IPS-NIHi7 (cell line): ENCODE measurements around the gene CD44.

ENCODE experiments used
- DNase-seq: peaks from one replicate; pipeline ENCODE4 v3.0.0; 2012; ENCODE audit warnings: mixed read lengths; ENCODE audit errors: extremely low spot score

Gene CD44

DNA sequence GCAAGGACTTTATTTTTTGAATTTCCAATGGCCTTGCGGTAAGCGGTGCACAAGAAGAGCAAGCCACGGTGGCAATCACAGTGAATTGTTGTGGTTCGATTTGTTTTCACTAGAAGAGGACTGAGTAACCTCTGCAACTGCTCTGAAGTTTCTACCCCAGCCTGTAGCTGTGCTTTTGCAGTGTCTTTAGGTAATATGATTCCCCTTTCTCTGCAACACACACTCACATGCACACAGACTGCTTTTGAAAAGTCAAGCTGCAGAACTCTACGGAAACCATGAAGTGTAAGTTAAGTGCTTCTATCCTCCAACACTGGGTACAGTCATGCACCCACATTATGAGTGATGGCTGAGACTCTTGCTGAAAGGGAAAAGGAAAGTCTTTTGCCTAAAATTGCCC lies 38.4 kb downstream of the CD44 start:
- no peak for DNase-seq

DNA sequence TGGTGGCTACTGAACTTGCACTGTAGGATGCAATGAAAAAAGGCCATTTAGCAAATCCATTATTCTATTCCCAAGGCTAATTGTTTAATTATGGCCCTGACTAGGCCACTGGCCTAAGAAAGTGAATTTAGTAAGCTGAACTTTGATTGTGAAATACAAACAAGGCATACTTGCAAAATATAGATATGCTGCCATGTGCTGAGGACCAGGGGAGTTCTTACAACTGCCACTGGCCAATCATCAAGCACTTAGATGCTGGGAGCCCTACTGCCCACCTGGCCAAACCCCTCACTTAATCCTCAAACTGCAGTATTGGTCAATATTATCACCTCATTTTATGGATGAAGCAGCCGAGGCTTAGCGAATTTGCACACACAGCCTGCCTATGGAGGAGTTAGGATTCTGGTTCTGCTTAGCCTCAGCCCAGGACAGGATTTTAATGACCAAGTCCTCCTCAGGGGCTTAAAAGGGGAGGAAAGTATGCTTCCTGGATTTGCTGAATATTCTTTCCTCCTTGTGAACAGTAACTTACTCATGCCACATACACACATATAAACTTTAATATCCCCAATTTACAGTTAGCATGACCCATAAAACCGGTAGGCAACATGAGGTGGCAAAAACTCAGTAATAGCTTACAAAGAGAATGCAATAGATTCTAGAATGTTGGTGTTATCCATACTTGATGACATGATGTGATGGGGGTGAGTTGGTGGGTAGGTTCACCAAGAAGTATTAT lies 39.3 kb downstream of the CD44 start:
- DNase-seq, result no peak

DNA sequence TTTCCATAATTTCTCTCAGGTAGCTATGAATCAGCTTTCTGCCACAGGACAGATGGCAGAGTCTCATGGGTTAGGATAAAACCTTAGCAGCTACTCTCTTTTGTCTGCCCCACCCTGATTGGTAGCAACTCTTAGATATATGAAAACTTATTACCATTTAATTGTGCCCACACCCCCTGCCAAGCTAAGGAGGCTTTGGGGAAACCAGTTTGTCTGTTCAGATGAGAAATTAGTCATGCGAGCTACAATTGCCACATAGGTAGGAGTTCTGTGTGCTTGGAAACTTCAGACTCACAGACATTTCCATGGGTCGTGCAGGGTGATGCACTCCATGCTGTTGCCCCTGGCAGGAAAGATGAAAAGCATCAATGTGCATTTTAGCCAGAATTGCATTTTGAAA lies 39.9 kb downstream of the CD44 start:
- DNase-seq, result no peak

DNA sequence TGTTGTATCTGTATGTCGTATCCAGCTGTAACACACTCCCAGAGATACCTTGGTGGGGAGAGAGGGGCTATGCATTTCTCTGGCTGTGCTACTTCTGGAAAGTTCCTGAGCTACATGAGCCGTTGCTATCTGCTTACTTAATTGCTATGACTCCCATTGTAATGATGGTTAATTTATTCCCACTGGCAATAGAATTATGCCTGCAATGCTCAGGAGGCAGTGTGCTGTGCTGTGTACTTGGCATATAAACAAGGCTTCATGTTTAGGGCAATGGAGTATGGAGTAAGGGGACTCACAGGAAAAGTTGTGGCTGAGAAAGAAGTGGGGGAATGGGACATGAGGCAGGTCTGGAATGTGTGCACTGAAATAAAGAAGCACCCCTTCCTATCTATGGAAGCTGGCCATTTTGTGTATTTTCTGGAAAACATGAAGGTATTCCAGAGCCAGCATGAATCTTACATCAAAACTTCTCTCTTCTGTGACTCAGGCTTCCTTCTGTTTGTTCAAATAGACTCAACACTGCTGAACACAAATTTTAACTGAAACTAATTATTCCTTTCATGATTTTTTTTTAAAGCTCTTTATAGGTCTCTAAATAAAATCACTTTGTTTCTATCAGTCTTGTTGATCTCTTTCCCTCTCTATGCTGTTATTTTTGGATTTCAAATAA lies 40.6 kb downstream of the CD44 start:
- DNase-seq, result no peak

DNA sequence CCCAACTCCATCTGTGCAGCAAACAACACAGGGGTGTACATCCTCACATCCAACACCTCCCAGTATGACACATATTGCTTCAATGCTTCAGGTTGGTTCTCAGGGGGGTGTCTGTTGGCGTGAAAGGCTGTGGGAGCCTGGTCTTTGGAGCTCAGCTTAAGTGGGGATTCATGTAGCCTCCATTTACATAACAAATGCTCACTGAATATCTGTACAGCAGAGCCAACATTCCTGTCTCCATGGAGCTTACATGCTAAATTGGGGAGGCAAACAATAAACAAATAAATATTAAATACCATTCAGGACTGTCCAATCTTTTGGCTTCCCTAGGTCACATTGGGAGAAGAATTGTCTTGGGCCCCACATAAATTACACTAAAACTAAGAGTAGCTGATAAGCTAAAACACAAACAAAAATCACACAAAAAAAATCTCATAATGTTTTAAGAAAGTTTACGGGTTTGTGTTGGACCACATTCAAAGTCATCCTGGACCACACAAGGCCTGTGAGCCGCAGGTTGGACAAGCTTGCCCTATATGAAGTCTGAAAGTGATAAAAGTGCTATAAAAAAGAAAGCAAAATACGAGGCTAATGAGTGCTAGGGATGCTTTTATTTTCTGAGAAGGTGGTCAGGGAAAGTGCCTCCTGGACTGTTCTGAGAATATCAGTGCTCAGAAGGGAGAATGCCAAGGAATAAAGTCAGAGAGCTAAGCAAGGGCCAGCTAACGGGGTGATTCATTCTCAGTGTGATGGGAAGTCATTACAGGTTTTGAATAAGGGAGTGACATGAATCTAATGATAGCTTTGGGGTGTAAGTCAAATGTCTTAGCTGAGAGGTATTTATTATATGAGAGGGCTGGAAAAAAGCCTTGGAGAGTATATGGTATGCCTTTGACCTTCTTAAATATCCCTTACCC lies 41.6 kb downstream of the CD44 start:
- DNase-seq, result no peak

DNA sequence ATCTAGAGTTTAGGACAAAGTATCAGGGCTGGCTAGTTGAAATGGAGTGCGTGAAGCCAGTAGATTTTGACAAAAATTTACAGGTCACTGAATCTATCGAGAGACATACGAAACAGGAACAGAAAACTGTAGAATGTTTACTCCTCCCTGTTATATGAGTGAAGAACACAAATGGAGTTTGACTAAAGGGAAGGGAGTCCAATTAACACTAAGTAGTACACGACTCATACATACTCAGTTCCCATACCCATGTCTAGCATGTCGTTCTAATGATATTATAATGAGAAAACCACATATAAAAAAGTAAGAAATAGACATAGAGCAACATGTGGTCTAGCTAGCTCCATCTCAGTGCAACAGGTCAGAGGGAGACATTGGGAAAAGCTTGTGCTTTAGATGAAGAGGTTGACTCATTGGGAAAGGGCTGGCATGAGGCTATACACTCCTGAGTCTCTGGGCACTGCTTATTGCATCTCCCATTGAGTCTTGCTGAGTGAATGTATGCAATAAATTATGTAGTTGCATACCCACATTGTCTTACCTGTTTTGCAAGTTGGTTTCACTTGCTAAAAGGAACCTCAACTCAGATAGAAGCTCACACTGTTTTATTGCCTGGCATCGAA lies 43.5 kb downstream of the CD44 start:
- DNase-seq, result no peak

DNA sequence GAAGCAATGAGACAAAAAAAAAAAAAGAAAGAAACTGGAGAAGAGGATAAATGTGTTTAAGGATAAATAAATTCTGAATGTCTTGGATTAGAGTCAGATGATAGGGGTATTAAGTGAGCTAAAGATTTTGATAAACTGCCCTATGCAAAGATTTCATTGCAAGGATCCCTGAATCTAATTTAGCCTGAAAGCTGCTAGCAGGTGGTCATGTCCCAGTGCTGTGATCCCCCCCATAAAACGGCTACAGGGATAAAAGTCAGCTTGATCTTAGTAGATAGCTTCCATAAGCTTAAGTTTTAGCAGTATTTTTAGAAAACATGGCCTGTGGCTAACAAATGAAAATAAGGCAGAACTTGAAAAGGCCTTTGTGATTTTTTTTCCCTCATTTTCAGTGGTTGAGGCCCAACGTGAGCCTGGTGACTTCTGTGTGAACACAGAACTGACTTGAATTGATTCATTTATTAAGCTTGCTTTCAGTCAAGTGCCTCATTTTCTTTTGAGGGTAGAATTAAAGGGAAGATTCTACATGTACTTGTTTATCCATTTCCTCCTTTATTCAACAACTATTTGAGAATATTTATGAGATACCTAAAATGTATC lies 44.5 kb downstream of the CD44 start:
- no peak for DNase-seq

DNA sequence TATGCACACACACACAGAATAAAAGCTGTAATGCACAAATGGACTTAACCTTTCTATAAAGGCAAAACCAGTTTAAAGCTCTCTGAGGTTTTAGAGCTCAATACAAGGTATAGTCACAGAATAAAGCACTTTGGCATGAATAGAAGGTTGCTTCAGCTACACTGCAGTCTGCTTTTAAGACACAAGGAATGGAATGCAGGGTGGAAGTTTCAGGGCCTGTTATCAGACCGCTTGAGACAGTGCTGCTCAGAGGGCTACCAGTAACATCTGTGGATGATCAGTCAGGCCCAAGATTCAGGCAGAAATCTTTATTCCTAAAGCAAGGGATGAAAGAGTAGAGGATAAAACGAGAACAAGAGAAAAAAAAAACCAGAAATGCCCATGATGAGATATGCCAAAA lies 46.7 kb downstream of the CD44 start:
- DNase-seq, result no peak

DNA sequence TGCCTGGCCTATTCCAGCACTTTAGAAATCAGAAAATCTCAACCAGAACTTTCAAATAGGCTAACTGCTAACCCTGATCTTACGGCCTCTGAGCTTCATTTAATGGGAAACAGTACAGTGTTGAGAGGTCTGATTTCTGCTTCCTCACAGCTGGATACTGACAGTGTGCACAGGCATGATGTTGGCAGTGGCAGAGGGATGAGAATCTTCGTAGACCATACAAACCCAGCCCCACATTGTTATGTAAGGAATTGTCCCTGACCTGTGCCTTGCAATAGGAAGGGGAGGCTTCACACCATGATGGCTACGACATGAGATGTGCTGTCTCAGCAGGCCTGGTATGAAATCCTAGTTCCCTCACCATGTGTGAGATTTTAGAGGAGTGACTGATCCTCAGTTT lies 49.0 kb downstream of the CD44 start:
- DNase-seq, result no peak

DNA sequence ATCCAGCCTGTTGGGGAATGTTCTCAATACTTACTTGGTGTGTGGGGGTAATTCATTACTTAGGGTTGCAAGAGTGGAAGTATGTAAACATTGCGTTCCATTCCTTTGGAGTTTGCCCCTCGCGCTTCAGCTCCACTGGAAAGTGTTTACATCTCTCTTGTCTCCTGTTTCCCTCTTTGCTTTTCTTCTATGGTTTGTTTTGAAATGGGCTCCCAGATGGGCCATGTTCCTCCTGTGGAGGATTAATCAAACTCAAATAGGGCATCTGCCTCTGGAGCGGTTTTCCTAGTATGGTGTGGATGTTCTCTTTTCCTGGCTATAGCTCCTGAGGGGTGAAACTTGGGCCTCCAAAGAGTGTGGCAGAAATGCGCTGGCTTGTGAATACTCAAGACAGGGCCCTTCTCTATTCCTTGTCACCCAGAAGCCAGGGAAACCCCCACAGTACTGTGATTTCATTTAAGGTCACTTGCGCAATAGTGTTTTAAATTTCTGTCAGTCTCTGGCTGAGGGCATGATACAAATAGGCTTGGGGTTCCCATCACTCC lies 51.9 kb downstream of the CD44 start:
- no peak for DNase-seq

DNA sequence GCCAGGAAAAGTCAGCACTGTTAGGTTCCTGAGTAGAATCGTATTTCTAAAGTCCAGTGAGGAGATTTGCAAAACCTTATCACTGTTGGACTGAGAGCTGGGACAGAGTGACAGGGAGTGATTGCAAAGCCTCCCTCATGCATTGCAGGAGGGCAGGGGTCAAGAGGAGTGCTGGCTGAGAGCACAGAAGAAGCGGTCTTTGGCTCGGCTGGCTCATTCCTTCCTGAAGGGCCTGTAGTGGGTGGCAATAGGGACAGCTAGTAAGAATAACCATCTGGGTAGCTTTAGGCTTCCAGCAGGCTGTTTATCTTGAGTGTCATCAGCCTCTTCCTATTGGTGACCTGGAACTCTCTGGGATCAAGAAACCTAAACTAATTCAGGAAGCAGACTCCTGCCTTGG lies 53.4 kb downstream of the CD44 start:
- DNase-seq, result peak; percentile 17

DNA sequence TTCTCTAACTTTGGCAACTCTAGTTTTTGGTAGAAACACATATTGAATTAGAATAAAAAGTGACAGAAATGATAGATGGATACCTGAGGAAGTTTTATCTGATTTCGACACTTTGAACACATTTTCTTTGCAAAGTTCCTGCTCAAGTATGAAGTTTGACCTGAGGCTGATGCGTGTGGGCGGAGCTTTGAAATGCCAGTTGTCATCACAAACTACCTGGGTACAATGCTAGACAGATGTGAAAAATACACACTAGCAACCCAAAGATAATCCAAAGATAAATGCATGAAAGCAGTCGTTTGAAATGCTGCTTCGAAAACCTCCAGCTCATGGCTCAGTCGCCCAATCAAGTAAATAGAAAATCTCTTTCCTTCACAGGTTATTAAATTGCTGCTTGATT lies 54.8 kb downstream of the CD44 start:
- DNase-seq, result no peak

DNA sequence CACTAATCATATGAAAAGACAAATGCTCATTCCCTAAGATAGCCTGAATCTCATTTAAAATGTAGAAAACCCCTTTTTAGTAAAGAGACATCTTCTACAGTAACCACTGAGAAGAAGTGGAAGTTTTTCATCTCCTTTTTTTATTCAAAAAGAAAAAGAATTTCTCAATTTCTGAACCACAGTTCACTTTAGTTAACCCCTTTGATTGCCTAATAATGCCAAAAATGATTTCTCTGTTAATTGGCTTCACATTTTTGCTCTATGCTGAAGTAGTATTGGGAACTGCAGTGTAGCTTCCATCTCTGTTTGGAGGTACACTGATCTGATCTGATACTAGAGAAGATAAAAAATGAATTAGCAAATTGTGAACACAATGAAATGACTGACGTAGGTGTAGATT lies 58.3 kb downstream of the CD44 start:
- DNase-seq, result no peak

DNA sequence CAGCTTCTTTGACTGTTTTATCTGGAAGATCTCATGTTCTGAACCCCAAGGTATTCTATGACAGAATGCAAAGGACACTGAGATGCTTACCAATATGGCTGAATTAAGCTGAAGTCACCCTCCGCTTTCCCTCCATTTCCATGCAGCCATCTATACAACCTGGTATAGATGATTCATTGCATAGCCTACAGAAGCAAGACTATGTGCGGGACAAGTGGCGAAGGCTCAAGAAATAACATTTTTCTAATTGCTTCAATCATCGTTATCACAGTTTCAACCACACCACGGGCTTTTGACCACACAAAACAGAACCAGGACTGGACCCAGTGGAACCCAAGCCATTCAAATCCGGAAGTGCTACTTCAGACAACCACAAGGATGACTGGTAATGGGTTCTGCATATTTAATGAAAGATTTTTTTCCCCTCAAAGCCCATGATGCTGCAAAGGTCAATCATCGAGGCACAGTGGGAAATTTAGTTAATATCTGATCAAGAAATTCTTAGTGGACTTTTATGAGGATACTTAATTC lies 61.9 kb downstream of the CD44 start:
- no peak for DNase-seq

DNA sequence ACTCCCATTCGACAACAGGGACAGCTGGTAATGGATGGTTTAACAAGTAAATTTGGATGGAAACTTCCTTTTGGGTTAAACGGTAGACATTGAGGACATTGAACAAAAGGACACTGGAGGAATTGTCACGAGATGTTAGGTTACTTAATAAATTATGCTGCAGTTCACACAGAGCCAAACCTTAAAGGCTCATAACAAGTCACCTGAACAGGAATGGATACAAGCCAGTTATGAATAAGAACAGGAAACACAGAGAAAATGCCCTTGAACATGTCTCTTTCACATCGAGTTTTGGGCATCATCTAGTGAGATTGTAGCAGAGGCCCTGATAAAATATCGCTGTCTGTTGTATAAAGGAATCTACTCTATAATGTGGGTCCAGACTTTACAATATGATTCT lies 65.6 kb downstream of the CD44 start:
- DNase-seq, result no peak

DNA sequence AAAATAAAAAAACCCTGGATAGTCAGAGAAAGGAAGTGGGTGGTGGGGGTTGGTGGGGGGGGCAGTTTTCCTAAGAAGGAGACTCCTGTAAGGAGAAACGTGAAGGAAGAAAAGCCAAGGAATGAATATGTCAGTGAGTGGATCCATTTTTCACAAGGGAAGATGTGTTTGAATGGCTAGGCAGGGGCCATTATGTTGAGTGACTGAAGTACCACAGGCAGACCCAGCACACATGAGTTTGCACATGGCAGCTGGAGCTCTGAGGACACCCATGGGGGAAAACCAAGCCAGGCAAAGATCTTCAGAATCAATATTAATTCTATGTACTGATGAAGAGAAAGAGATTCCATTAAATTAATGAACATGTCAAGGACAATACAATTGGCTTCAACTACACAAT lies 67.6 kb downstream of the CD44 start:
- DNase-seq, result no peak

DNA sequence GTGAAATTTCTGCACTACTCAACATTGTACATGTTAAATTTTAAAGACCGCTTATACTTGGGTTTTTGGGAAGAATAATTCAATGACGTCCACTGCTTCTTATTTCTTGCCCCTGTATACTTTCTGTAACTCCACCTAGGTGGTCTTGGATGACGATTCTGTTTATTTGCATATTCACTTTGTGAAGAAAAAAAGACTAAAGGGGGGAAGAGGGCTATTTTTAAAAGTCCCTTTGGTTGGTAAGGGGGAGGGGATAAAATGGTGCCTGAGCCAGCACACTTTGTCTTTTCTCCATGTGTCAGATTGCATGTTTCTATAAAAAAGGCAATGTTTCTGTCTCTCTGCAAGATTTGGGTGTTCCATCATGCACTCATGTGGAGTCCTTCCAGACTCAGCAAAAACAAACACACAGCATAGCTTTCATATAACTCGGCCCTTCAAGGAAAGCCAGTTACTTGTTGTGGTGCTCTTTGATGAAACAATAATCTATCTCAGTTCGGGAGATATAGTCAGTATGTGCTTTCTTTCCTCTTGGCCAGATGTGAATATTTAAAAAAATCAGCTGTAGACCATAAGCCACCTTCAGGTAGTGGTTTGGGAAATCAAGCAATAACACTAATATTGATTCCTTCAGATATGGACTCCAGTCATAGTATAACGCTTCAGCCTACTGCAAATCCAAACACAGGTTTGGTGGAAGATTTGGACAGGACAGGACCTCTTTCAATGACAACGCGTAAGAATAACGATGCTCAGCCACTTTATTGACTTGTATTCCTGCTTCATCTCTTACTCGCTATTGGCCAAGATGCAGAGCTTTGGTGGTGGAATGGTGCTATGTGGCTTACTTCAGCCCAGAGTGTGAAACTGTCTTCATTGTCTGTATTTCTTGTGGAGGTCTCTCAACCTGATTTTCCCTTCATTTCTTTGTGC lies 68.8 kb downstream of the CD44 start:
- no peak for DNase-seq

DNA sequence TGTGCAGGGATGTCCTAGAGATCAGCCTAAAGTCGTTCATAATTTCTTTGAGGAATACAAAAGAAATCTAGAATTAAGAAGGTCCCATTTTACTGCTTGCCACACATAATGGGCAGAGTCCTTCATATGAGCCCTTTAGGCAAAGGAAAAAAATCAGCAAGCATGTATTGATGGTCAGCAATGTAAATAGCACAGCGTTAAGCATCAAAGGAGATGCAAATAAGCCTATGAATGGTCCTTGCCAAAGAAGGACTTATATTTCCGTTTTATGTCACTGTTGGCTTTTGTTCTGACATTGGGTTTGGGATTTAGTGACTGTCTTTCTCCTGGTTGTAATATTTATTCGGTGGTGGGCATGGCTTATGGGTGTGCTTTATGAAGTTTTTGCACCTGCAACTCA lies 69.8 kb downstream of the CD44 start:
- DNase-seq, result no peak

DNA sequence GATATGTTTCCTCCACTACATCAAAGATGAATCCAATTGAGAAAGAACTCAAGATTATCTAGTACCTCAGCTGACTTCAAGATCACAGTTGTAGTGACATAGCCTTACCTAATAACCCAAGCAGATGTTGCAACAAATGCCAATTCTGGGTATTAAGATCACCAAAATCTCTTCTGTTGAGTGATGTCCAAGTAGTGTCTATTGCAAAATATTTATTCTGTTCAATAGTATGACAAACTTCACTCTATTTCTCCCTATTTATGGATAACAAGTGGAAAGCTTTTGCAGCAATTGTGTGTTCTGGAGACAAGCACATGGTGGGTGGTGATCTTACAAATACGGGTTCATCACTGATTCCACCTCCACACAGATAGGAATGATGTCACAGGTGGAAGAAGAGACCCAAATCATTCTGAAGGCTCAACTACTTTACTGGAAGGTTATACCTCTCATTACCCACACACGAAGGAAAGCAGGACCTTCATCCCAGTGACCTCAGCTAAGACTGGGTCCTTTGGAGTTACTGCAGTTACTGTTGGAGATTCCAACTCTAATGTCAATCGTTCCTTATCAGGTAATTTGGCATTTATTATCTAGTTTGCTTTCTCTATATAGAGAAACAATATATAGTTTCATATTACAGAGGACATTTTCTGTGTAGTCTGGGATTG lies 72.0 kb downstream of the CD44 start:
- DNase-seq, result no peak

DNA sequence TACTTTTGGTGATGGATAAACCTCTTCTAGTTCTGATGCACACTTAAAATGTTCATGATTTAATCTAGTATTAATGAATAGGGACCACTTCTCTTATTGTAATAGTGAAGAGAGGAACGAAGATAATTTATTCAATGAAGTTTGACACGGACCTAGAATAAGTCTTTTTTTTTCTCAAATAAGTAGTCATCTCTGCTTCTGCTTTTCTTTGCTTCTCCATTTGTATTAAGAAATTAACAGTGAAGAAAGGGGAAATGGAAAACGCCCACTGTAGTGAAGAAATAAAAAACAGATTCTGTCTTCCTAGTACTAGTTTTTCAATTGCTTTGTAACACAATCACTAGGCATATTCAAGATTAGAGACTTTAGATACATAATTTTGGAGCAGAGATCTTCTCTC lies 73.0 kb downstream of the CD44 start:
- no peak for DNase-seq
